Activated B cell treated with CpG ODN at 0.5 μM for 24 hours (primary cell): ENCODE results near the gene PEX10. TPM values are rescaled to one million over a fixed set of nuclear protein-coding genes. Genes with fewer than 3 reads are reported as not detected.

Experiments
- ATAC-seq: fragments of 200-7000 bp; cut with Tn5 transposase; one replicate; pipeline ENCODE4 v1.10.0; 2021; ENCODE audit warnings: low read depth, mild to moderate bottlenecking, moderate library complexity
- CTCF ChIA-PET: fragments of 350-600 bp; sonication (Branson Sonifier 250); formaldehyde crosslinking; loops from one replicate; lab custom pipeline; 2021; ENCODE audit warnings: antibody characterized with exemption; lab: Charles Lee
- POLR2A ChIA-PET: fragments of 350-600 bp; sonication (Branson Sonifier 250); formaldehyde crosslinking; loops from one replicate; lab custom pipeline; 2021; ENCODE audit warnings: antibody characterized with exemption; lab: Charles Lee
- DNase-seq: peaks from one replicate; pipeline ENCODE4 v3.0.0; 2022
- H3K27ac Mint-ChIP-seq: one replicate; pipeline ENCODE4 v1.8.0; 2020; ENCODE audit warnings: mixed read lengths
- H3K27me3 Mint-ChIP-seq: one replicate; pipeline ENCODE4 v1.8.0; 2021; ENCODE audit warnings: mixed read lengths
- H3K36me3 Mint-ChIP-seq: one replicate; pipeline ENCODE4 v1.8.0; 2021; ENCODE audit warnings: low read depth, mixed read lengths
- H3K4me1 Mint-ChIP-seq: one replicate; pipeline ENCODE4 v1.8.0; 2021; ENCODE audit warnings: mixed read lengths
- H3K4me3 Mint-ChIP-seq: one replicate; pipeline ENCODE4 v1.8.0; 2020; ENCODE audit warnings: mild to moderate bottlenecking, mixed read lengths
- H3K9me3 Mint-ChIP-seq: one replicate; pipeline ENCODE4 v1.8.0; 2020; ENCODE audit warnings: mixed read lengths
- CTCF ChIP-seq: fragments of 200-600 bp; IDR thresholded peaks from one replicate; pipeline ENCODE4 v1.8.0; 2022; ENCODE audit warnings: antibody characterized with exemption, mild to moderate bottlenecking
- intact Hi-C: fragments of 100-400 bp; cut with micrococcal nuclease; formaldehyde crosslinking; loops from one replicate; pipeline ENCODE4 v1.15.1; 2024
- total RNA-seq: library from RNA; stranded (reverse); gene quantifications from 2 replicates; pipeline ENCODE4 v1.2.3, GENCODE V29; 2022

PEX10 gene
- total RNA-seq, 1 donor from 2014 or later = 18.9 TPM

GRCh38 chr1:2386636-2387611, 25.4 kb downstream of the PEX10 start:
- no peak for ATAC-seq
- peaks cover 4% of the 10 kb centered on the region for H3K36me3 Mint-ChIP-seq
- ChIA-PET POLR2A (interaction anchor here (0.7 to 1.5 kb wide), 4 partner anchors 26 to 267 kb away, joined by 3 to 11 read pairs (median 4); partner anchors contain the start of gene PEX10), CTCF (interaction anchor here (1.9 kb wide), 1 partner anchor 192 kb away, joined by 10 read pairs; the partner anchor contains the start of gene FAAP20)
- H3K4me1 Mint-ChIP-seq = peaks cover 29% of the 10 kb centered on the region
- H3K9me3 Mint-ChIP-seq = no peaks in the 10 kb centered on the region
- no peak for TF ChIP-seq CTCF
- no peak for DNase-seq
- no peaks in the 10 kb centered on the region for H3K27me3 Mint-ChIP-seq
- peak overlapping the region; percentile 88 for H3K27ac Mint-ChIP-seq
- intact Hi-C loops = no loop called here
- H3K4me3 Mint-ChIP-seq = no peak overlapping the region

GRCh38 chr1:2385606-2386280, 26.6 kb downstream of the PEX10 start:
- Mint-ChIP-seq H3K4me1 (peaks cover 33% of the 10 kb centered on the region), H3K36me3 (peaks cover 4% of the 10 kb centered on the region), H3K9me3 (no peaks in the 10 kb centered on the region), H3K27ac (peak overlapping the region; percentile 24), H3K27me3 (no peaks in the 10 kb centered on the region), H3K4me3 (no peak overlapping the region)
- ATAC-seq = no peak
- ChIA-PET CTCF (interaction anchor here (0.6 to 7.2 kb wide), 2 partner anchors 188 to 191 kb away, joined by 3 to 185 read pairs; partner anchors contain the start of gene FAAP20), POLR2A (no interaction called here)
- no peak for TF ChIP-seq CTCF
- no peak for DNase-seq
- intact Hi-C loops = no loop called here

GRCh38 chr1:2384941-2385481, 27.4 kb downstream of the PEX10 start:
- no peak for DNase-seq
- ATAC-seq = no peak
- Mint-ChIP-seq H3K9me3 (no peaks in the 10 kb centered on the region), H3K27me3 (no peaks in the 10 kb centered on the region), H3K27ac (no peak overlapping the region), H3K4me1 (peaks cover 30% of the 10 kb centered on the region), H3K4me3 (no peak overlapping the region), H3K36me3 (peaks cover 4% of the 10 kb centered on the region)
- intact Hi-C loops = loop anchor here (5.0 kb wide), 1 partner anchor 338 kb away; no protein-coding TSS in a partner anchor
- ChIA-PET CTCF (interaction anchor here (7.2 kb wide), 1 partner anchor 187 kb away, joined by 185 read pairs; the partner anchor contains the start of gene FAAP20), POLR2A (interaction anchor here (1.0 kb wide), 1 partner anchor 157 kb away, joined by 4 read pairs; the partner anchor contains the start of gene SKI)
- no peak for TF ChIP-seq CTCF

- Mint-ChIP-seq H3K4me3 (no peak overlapping the region), H3K4me1 (peaks cover 34% of the 10 kb centered on the region), H3K9me3 (no peaks in the 10 kb centered on the region), H3K36me3 (peaks cover 4% of the 10 kb centered on the region), H3K27me3 (no peaks in the 10 kb centered on the region), H3K27ac (peak overlapping the region; percentile 1)
- no peak for DNase-seq
- no peak for TF ChIP-seq CTCF
- intact Hi-C loops = loop anchor here (5.0 kb wide), 1 partner anchor 337 kb away; no protein-coding TSS in a partner anchor
- POLR2A ChIA-PET = interaction anchor here (1.0 to 1.2 kb wide), 2 partner anchors 156 to 189 kb away, joined by 3 to 4 read pairs; partner anchors contain the start of genes FAAP20 and SKI
- no peak for ATAC-seq
- CTCF ChIA-PET = interaction anchor here (7.2 kb wide), 1 partner anchor 186 kb away, joined by 185 read pairs; the partner anchor contains the start of gene FAAP20
Measured at GRCh38 chr1:2384130-2384860, 28.1 kb downstream of the PEX10 start.
